KOPT-K1 (cell line): Measurements from ENCODE around the gene PARVG.
"Not testable (repeated sequence)": the region's sequence is repeated elsewhere in the genome, so short reads cannot be mapped to it uniquely, and the experiment has no call there.

Experiments used
- H3K27ac ChIP-seq: fragments of 200-600 bp; sonication (generic); 2 replicates; pipeline ENCODE4 v1.5.1; 2016; ENCODE audit warnings: antibody characterized with exemption, mild to moderate bottlenecking, low read depth, low read length; ENCODE audit not compliant: poor library complexity, severe bottlenecking
- H3K36me3 ChIP-seq: fragments of 200-600 bp; sonication (generic); 2 replicates; pipeline ENCODE4 v1.5.1; 2017; ENCODE audit warnings: antibody characterized with exemption, mild to moderate bottlenecking, low read length, moderate library complexity; ENCODE audit not compliant: insufficient read depth
- H3K9me3 ChIP-seq: fragments of 200-600 bp; sonication (generic); 2 replicates; pipeline ENCODE4 v1.5.1; 2017; ENCODE audit warnings: antibody characterized with exemption, low read length, mild to moderate bottlenecking; ENCODE audit not compliant: insufficient read depth, poor library complexity, severe bottlenecking

PARVG gene

DNA sequence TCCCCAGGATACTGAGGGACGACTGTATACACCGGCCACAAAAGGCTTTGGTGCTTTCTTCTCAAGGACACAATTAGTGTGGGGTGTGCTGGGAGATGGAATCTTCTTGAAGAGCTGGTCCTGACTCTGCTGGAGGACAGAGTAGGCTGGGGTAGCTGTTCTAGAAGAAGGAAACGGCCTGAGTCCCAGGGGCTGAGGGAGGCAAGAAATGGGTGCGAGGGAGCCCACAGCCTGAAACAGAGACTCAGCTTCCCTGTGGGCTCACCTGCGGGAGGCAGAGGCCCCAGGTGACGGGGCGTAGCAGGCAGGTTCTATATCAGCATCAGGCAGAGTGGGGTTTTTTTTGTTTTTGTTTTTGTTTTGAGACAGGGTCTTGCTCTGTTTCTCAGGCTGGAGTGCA is 36.6 kb downstream of the PARVG start:
- H3K36me3 ChIP-seq = no peaks in the 10 kb centered on the region
- H3K9me3 ChIP-seq = peaks cover 7% of the 10 kb centered on the region
- no peak overlapping the region for H3K27ac ChIP-seq

DNA sequence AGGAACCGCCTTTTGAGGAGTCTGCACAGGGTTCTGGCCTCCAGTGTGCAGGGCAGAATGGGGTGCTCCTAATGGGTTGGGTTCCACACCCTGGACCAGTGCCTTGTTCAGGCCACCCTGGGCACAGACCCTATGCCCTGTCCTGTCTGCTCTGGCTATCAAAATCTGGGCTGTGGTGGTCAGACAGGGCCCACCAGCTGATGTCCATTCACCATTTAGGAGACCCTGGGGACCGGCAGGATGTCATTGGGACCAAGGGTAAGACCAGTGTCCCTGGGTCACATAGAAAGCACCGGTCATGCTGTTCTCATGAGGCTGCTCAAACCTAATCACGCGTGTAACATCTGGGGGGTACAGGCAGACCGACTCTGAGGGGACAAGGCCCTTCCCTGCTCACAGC is 37.3 kb downstream of the PARVG start:
- Histone ChIP-seq H3K36me3 (no peaks in the 10 kb centered on the region), H3K27ac (no peak overlapping the region)

DNA sequence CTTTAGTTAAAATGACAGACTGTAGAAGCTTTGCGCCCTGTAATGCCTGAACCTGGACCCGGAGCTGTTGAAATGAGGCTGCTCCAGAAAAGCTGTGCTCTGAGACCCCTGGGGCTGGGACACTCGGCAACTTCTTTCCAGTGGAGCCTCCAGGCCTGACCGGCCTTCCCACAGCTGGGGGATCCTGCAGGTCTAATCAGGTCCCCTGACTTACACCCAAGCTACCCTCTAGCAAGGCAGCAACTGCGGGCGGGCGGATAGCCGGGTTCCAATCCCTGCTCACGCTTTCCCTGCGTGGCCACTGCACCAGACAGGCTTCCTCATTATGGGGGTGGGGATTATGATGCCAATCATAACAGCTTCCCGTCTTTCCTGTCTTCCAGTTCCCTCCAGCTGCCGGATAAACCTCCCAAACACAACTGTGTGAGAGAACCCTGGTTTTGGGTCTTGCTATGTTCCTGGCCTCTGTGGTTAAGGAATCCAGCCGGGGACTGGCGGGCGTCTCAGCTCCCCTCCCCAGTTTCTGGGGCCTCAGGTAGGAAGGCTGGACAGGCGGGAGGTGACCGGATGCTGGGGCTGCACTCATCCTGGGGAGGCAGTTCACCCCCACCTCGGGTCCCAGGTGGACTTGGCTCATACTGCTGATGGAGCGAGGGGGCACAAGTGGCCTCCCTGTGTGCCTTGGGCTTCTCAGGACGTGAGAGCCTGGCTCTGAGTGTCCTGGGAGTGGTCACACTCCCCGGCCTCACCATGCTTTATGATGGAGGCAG is 38.6 kb downstream of the PARVG start:
- H3K9me3 ChIP-seq = peaks cover 7% of the 10 kb centered on the region

More for the DNA sequence above, 37.3 kb downstream of the PARVG start:
- H3K9me3 ChIP-seq = peaks cover 7% of the 10 kb centered on the region

DNA sequence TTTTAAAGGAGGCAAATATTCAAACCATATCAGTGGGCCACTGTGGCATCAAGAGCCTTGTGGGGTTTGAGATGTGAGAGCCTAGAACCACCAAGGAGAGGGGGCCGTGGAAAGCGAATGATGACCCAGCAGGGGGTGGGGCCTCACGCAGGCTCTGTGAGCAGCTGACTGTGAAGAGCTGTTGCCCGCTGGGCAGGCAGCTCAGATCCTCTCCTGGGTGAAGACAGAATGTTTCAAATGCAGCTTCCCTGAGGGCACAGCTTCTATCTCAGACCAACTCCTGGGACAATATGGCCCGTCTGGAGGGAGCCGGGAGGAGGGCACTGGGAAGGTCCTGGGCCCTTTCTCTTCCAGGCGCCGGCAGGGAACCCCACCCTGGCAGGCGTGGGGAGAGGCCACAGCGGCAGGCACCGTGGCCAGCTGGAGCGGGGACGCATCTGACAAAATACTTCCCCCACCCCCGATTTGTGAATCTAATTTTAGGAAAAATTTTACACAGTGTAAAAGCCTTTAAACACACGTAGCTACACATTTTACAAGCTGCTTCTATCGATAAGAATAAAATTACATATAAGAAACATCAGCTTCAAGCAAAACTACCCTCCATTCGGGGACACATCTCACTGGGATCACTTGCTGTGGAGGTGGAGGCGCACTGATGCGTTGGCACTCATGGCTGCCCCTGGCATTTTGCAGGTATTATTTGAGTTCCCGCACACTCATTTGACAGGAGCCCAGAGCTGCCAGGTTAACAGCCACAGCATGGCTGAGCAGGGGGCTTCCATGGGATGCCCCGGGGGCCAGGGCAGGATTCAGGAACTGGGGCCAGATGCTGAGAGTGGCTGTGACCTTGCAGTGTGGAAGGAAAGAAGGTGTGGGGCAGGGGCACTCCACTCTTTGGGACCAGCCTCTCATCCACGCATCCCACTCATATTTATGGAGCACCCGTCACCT is 40.3 kb downstream of the PARVG start:
- Histone ChIP-seq H3K27ac (no peak overlapping the region), H3K36me3 (no peaks in the 10 kb centered on the region), H3K9me3 (no peaks in the 10 kb centered on the region)

More for the DNA sequence above, 38.6 kb downstream of the PARVG start:
- no peaks in the 10 kb centered on the region for H3K36me3 ChIP-seq
- H3K27ac ChIP-seq = no peak overlapping the region

DNA sequence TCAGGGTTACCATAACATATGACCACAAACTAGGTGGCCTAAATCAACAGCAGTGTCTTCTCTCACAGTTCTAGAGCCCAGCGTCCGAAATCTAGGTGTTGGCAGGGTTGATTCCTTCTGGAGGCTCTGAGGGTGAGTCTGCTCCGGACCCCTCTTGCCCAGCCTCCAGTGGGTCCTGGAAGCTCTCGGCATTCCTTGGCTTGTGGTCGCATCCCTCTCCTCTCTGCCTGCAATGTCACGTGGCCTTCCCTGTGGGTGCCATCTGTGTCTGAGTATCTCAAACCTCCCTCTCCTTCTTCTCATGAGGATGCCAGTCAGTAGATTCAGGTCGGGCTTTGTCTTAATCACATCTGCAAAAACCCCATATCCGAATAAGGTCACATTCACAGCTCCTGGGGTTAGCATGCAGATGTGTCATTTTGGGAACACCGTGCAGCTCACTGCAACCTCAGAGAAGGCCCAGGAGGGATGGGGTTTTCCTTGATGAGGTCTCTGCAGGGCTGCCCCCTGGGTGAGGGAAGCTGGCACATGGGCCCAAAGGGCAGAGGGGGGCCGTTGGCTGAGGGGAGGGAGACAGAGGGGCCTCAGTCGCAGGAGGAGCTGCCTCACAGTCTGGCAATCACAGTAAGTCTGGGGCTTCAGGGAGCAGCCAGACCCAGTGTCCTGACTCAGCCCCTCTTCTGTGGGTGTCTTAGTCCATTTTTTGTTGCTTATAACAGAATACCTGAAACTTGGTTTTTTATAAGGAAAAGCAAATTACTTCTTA is 41.2 kb downstream of the PARVG start:
- H3K9me3 ChIP-seq = no peaks in the 10 kb centered on the region
- no peaks in the 10 kb centered on the region for H3K36me3 ChIP-seq
- no peak overlapping the region for H3K27ac ChIP-seq

DNA sequence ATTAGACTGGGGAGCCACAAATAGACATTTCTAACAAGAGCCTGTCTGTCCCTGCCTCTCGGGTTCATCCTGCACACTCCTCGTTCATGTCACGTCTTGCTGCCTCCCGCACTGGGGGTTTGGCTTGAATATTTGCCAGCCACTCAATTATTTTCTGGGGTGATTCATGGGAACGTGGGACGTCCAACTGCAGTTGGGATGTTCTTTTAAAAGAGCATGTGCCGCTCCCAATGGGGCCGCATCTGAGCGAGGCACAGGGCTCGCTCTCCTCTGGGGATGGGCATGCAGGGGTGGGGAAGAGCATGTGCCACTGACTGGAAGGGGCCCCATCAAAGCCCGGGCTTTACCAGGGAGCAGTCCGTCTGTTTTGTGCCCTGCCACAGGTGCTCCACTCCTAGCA is 43.4 kb downstream of the PARVG start:
- Histone ChIP-seq H3K36me3 (no peaks in the 10 kb centered on the region), H3K9me3 (peaks cover 7% of the 10 kb centered on the region), H3K27ac (no peak overlapping the region)

DNA sequence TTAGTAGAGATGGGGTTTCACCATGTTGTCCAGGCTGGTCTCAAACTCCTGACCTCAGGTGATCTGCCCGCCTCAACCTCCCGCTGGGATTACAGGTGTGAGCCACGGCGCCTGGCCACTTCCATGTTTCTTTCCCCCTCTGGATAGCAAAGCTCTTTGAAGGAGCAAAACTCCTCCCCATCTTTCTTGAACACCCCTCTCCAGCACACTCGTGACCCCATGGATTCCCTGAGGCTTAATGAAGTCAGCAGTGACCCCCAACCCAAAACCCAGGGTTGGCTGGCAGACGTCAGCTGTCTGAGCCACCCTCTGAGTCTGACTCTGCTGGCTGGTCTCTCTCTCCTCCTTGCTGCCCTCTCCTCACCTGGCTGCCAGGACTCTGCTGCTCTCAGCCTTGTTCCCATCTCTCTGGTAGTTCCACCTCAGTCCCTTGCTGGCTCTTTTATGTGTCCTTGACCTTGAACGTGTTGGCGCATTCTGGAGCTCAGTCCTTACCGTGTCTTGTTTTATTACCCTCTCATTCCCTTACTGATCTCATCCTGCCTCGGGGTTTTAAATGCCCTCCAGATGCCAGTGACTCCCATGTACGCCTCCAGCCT is 44.5 kb downstream of the PARVG start:
- H3K27ac ChIP-seq = no peak overlapping the region
- peaks cover 11% of the 10 kb centered on the region for H3K9me3 ChIP-seq
- no peaks in the 10 kb centered on the region for H3K36me3 ChIP-seq

DNA sequence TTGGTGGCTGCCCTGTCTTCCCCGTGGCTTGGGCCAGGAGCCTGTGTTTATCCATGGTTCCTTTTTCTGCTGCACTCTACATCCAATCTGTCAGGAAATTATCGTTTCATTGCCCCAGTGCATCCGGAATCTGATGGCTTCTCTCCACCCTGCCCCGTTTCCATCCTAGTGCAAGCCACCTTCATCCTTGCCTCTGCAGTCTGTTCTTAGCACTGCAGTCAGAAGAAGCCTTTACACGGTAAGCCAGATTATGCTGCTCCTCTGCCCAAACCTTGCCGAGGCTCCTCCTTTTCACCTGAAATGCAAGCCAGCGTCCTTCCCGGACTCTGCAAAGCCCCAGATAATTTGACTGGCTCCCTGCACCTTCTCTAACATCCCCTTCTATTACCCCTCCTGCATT is 45.1 kb downstream of the PARVG start:
- H3K9me3 ChIP-seq = peaks cover 11% of the 10 kb centered on the region
- no peak overlapping the region for H3K27ac ChIP-seq
- no peaks in the 10 kb centered on the region for H3K36me3 ChIP-seq

DNA sequence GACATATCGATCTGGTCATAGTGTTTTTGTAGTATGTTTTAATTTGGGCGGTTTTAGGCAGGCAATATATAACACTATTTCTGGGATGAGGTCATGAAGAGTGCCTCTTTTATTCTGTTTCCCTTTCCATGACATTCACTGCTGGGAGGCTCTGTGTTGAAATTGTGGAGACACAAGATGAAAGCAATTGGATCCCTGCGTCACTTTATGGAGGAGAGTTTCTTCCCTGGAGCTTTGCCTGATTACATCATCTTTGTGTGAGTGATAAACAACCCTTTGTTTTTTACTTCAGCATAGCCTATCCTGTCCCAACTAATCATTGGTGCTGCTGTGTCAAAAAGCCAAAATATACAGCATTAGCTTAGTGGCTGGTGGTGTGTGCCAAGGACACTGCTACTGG is 48.6 kb downstream of the PARVG start:
- no peak overlapping the region for H3K27ac ChIP-seq
- H3K9me3 ChIP-seq = peaks cover 11% of the 10 kb centered on the region
- no peaks in the 10 kb centered on the region for H3K36me3 ChIP-seq

DNA sequence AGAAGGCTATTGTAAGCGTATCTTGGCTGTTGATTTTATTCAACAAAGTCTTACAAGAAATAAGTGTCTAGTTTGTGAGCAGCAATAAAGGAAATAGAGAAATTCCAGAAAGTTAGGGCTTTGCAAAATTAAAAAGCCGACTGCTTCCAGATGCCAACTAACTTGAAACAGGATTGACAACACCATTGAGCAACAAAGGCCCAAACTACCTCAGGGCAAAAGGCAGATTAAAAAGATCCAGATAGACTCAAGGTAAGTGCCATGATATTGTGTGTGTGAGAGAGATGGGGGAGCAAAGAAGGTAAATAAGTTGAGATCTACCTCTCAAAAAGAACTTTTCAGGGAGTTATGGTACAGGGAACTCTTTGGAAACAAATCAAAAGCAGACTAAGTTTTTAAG is 49.1 kb downstream of the PARVG start:
- Histone ChIP-seq H3K9me3 (peaks cover 11% of the 10 kb centered on the region), H3K27ac (no peak overlapping the region)

DNA sequence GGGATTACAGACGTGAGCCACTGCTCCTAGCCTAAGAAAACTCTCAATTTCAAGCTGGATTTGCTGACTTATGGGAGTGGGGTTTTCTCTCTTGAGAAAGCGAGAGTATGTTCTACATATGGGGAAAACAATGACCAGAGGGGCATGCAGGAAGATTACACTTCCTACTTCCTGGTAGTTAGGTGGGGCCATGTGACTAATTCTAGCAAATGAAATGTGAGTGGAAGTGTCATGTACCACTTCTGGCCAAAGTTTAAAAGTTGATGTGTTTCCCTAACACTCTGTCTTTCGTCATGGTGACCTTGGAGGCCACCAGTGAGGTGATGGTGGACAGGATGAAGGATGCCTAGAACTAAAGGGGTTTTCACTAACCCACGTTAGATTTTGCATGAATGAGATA is 50.5 kb downstream of the PARVG start:
- H3K36me3 ChIP-seq = no peaks in the 10 kb centered on the region
- H3K9me3 ChIP-seq = peaks cover 11% of the 10 kb centered on the region
- no peak overlapping the region for H3K27ac ChIP-seq

More for the DNA sequence above, 49.1 kb downstream of the PARVG start:
- H3K36me3 ChIP-seq = no peaks in the 10 kb centered on the region

DNA sequence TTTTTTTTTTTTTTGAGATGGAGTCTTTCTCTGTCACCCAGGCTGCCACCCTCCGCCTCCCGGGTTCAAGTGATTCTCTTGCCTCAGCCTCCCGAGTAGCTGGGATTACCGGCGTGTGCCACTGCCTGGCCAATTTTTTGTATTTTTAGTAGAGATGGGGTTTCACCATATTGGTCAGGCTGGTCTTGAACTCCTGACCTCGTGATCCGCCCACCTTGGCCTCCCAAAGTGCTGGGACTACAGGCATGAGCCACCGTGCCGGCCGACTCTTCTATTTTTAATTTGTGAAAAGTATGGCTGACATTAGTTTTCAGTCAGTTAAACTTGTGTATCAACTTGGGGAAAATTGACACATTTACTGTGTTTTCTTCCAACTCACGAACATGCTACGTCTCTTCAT is 53.6 kb downstream of the PARVG start:
- not testable (repeated sequence) for H3K9me3 ChIP-seq, H3K36me3 ChIP-seq, H3K27ac ChIP-seq

DNA sequence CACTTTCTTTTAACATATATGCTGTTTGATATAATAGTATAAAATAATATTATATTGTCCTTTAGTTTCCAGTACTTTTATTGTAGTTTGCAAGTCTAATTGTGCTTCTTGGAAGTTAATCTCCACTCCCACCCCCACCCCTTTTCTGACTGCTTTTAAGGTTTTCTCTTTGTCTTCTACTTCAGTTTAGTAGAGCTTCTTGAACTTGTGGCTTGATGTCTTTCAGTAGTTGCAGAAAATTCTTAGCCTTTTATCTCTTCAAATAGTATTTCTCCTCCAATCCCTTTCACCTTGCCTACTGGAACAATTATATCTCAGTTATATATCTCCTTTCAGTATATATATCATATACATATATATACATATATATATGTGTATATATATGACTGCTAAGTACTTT is 56.6 kb downstream of the PARVG start:
- Histone ChIP-seq H3K36me3 (no peaks in the 10 kb centered on the region), H3K9me3 (no peaks in the 10 kb centered on the region), H3K27ac (no peak overlapping the region)

DNA sequence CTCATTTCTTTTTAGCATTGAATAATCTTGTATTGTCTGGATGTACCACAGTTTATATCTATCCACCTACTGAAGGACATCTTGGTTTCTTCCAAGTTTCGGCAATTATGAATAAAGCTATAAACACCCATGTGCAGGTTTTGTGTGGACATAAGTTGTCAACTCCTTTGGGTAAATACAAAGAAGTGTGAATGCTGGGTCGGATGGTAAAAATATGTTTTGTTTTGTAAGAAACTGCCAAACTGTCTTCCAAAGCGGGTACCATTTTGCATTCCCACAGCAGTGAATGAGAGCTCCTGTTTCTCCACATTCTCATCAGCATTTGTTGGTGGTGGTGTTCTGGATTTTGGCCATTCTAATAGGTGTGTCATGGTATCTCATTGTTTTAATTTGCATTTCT is 60.4 kb downstream of the PARVG start:
- H3K9me3 ChIP-seq = not testable (repeated sequence)

More for the DNA sequence above, 60.4 kb downstream of the PARVG start:
- not testable (repeated sequence) for H3K36me3 ChIP-seq, H3K27ac ChIP-seq
